Measurements from ENCODE around the gene MAPKAPK2.

DNA sequence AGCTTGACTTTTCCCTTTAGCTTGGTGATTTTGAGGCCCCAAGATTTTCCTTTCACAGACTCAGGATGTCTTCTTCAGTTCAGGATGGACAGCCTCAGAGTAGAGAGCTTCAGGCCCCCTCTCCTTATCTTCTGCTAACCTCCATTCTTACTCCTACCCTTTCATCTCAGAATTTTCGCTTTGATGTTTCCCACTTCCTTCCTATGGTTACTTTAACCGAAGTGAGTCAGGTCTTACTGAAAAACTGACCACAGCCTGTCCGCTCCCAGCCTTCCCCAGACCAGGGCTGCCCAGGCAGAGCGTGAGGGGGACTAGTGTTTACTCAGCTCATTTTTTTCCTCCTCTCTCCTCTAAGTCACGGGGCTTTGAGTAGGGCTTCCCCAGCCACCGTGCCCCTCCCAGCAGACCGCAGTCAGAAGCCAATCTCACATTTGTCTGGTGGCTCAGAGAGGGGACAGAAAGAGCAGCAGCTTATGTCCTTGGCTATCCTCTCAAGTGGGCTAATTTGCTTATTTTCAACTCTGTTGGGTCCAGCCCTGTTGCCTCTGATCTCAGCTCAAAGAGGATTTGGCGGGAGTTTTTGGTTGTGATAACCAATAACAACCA, 81.6 kb downstream of the MAPKAPK2 start:
- TF ChIP-seq EZH2phosphoT487 (IDR thresholded peaks at IDR 0.05): no peak
- TF ChIP-seq, protein P1, sequence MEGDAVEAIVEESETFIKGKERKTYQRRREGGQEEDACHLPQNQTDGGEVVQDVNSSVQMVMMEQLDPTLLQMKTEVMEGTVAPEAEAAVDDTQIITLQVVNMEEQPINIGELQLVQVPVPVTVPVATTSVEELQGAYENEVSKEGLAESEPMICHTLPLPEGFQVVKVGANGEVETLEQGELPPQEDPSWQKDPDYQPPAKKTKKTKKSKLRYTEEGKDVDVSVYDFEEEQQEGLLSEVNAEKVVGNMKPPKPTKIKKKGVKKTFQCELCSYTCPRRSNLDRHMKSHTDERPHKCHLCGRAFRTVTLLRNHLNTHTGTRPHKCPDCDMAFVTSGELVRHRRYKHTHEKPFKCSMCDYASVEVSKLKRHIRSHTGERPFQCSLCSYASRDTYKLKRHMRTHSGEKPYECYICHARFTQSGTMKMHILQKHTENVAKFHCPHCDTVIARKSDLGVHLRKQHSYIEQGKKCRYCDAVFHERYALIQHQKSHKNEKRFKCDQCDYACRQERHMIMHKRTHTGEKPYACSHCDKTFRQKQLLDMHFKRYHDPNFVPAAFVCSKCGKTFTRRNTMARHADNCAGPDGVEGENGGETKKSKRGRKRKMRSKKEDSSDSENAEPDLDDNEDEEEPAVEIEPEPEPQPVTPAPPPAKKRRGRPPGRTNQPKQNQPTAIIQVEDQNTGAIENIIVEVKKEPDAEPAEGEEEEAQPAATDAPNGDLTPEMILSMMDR (IDR thresholded peaks at IDR 0.05): no peak
- TF ChIP-seq EZH2 (IDR thresholded peaks at IDR 0.05): no peak
